HG03039 (cell line): Measurements from ENCODE around the gene PGLYRP1.

Source experiments
- ATAC-seq: cut with Tn5 transposase; IDR thresholded peaks from one replicate; pipeline ENCODE4 v1.9.1; 2021; ENCODE audit warnings: mild to moderate bottlenecking, moderate library complexity; ENCODE audit not compliant: unreplicated experiment

PGLYRP1 gene

DNA sequence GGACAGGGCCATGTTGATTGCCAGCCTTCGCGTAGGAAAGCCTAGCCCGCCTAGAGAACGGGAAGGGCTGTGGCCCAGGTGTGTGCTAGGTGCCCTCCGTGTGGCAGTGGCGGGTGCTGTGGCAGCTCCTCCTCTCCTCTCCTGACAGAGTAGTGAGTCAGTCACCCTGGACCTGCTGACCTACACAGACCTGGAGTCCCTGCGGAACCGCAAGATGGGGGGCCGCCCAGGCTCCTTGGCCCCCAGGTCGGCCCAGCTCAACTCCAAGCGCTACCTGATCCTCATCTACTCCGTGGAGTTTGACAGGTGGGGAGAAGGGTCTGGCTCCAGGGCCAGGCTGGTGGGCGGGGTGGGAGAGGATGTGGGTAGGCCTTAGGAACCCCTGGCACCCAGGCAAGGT lies 16.4 kb downstream of the PGLYRP1 start:
- ATAC-seq, result no peak

DNA sequence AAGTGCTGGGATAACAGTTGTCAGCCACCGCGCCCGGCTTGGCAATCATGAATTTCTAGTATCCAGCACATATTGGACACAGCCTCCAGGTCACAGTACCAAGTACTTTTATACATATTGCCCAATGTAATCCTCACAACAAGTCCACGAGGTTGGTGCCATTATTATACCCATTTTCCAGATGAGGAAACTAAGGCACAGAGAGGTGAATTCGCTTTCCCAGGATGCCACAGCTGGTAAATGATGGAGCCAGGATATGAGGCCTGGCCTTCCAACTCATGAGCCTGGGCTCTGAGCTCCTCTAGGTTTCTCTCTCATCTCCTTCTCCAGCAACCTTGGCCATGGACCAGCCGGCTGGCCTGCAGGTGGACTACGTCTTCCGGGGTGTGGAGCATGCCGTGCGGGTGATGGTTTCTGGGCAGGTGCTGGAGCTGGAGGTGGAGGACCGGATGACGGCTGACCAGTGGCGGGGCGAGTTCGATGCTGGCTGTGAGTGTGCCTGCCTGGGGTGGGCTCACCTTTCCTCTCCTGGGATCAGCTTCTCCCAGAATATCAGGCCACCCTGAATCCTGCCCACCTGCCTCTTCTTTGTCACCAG lies 20.1 kb downstream of the PGLYRP1 start:
- no peak for ATAC-seq

DNA sequence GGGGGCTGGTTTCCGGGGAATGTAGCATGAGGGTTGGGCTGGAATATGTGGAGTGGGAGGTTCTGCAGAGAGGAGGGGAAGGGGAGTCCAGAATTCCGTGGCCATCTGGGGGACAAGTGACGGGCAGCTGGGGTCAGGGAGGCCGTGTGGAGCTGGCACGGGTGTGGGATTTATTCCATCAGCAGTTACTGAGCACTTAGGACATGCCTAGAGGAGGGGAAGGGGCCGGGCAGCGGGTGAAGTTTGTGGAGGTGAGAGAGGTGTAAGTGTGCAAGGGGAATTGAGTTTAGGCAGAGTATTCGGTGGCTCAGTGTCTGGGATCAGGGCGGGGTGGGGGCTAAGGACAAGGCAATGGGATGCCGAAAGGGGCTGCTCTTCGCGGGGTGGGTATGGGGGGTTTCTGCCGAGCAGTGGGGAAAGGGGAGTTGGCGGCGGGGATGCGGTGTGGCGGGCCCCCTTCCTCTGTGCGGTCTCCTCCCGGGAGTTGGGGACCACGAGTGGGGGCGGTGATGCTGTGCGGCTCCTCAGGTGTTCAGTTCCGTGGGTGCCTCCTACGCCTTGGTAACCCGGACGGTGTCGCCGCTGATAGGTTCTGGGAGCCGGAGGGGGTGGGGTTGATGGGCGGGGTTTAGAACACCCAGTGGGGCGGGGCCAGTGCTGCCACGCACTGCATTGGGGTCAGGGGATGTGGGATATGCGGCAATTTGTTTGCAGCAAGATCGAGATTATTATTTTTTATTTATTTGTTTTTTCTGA lies 22.2 kb downstream of the PGLYRP1 start:
- ATAC-seq, result no peak

DNA sequence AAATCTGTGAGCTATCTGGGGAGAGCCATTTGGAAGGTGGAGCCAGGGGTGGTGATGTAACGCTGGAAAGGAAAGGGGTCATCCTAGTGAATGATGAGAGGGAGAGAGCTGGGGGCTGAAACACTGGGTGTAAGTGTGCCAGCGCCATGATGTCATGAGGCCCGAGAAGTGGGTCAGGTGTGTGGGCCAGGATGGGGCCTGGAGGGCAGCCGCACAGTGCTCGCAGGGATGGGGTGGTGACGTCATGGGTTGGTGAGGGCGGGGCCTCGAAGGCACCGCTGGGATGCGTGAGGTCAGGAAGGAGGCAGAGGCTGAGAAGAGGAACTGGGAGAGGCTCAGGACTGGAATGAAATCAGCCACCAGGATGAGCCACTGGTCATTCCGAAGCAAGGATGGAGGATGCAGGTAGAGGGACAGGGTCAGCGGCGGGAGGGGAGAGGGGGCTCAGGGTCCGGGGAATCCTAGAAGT lies 23.2 kb downstream of the PGLYRP1 start:
- ATAC-seq, result no peak

DNA sequence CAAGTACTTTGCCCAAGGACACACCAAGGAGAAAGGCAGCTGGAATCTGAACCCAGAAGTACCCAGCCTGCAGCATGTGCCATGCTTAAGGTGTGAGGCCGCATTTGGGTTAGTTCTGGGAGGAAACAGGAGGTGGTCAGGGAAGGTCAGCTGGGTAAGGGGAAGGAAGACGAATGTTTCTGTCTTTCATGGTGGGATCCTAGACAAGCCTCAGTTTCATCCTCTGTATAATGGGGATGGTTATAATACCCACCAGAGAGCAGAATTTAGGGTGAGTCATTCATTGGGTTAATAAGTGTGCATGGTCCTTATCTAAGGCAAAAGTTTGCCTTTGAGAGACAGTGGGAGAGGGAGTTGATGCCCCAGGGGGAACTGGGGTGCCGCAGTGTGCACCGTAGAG lies 24.0 kb downstream of the PGLYRP1 start:
- ATAC-seq, result no peak

DNA sequence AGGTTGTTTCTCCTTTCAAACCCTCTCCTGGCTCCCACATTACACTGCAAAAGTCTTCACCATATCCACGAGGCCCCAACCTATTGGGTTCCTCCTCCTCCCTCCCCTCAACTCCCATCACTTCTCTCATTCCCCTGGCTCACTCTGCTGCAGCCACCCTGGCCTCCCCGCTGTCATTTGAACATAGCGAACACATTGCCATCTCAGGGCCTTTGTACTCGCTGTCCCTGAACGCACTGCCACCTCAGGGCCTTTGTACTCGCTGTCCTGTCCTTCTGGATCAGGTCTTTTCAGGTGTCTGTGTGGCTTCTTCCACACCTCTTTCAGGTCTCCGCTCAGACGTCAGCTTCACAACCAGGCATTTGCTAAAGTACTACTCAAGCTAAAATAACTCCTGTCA lies 25.9 kb downstream of the PGLYRP1 start:
- no peak for ATAC-seq

GRCh38 chr19:45995715-45996385 lies 27.0 kb downstream of the PGLYRP1 start:
- ATAC-seq, result no peak

GRCh38 chr19:45994998-45995714 lies 27.7 kb downstream of the PGLYRP1 start, which contains the start of gene CCDC61:
Gene CCDC61 (plus strand): TSS chr19:45995467. CDS start chr19:46003019, 7,552 bp downstream.
- ATAC-seq, result peak; percentile 97

GRCh38 chr19:45994456-45994997 lies 28.3 kb downstream of the PGLYRP1 start:
- no peak for ATAC-seq

DNA sequence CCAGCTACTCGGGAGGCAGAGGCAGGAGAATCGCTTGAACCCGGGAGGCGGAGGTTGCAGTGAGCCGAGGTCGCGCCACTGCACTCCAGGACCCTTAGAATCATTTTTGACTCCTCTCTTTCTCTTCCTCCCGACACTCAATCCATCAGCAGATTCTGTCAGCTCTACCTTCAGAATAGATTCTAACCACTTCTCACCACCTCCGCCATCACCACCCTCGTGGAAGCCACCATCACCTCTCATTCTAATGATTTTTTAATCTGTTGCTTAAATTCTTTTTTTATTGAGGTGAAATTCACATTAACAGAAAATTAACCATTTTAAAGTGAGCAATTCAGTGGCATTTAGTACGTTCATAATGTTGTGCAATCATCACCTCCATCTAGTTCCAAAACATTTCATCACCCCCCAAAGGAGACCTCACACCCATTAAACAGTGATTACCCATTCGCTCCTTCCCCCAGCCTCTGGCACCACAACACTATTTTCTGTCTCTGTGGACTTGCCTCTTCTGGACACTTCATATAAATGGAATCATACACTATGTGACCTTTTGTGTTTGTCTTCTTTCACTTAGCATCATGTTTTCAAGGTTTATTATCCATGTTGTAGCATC lies 32.6 kb downstream of the PGLYRP1 start:
- no peak for ATAC-seq

GRCh38 chr19:45985321-45985720 lies 37.5 kb downstream of the PGLYRP1 start:
- ATAC-seq, result no peak

DNA sequence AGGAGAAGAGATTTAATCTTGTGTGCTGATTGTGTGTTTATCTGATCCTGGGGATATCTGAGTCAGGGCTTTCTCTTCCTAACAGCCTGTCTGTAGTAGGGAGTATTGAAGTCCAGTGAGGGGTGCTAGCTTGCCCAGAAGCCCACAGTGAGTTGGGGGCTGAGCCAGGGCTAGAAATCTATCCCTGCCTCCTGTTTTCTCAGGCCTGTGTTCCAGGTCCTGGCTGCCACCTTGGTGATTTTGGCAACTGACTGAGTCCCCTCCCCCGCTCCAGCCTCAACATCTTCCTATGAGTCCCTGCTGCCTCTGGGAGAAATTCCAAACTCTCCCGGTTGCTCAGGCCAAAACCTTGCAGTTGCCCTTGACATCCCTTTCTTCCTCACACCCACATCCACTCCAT lies 41.5 kb downstream of the PGLYRP1 start:
- ATAC-seq, result no peak

DNA sequence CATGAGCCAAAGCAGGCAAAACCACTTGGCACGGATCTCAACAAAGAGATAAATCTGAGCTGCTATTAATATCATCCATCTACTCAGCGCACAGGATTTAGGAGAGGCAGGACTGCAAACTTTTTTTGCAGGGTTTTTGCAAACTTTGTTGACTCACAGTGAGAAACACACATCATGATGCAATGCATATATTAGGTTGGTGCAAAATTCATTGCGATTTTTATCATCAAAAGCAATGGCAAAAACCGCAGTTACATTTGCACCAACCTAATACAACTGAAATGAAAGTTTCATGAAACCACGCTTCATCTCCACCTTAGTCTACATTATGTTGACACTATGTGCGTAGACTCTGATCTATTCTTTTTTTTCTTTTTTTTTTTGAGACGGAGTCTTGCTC lies 44.7 kb downstream of the PGLYRP1 start:
- no peak for ATAC-seq

DNA sequence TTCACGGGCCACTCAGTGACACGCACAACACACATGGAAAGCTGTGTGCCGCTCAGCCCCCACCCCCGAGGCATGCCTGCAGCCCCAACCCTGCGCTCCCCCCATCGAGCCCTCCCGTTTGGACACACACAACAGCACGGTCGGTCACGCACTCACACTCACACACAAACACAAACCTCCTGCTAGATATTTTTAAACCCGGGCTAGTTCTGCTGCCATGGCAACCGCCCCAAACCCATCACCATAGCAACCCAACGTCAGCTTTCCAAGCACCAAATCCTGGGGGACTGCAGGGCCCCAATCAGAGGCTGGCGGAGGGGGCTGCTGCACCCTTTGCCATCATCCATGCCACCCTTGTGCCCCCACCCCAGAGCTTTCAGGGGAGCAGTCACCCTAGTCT lies 46.7 kb downstream of the PGLYRP1 start:
- no peak for ATAC-seq

DNA sequence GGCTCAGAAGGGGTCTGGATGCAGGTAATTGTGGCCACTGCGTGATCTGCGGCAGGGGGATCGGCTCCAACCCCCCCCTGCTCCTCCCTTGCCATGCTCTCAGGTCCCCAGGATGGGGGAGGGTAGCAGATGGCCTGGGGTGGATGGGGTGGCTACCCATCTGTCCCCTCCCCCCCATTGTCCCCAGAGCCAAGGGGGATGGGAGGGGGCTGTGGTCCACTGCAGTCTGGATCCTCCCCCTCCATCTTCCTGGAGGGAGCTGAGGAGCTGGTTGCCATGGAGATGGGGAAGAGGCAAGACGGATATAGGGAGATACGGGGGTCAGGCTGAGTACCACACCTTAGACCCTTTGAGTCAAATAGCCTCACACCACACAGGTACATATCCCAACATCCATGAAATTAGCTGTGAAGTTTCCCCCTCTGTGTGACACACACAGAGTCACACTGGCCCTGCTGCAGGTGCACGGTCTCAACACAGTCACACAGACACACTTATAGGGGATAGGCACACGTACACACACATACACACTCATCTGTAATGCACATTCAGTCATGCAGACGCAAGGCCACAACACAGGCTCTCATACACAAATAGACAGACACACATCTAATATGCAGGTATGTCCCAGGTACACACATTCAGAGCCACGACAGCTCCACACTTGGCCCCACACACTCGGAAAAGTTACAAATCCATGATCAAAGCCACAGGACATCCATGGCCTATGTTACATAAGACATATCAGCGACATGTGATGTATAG lies 47.4 kb downstream of the PGLYRP1 start:
- ATAC-seq, result no peak

GRCh38 chr19:45973553-45974338 lies 49.1 kb downstream of the PGLYRP1 start, which contains the start of gene NOVA2:
Gene NOVA2 (minus strand): TSS chr19:45973865. CDS start chr19:45973351, 514 bp downstream.
- ATAC-seq, result no peak

DNA sequence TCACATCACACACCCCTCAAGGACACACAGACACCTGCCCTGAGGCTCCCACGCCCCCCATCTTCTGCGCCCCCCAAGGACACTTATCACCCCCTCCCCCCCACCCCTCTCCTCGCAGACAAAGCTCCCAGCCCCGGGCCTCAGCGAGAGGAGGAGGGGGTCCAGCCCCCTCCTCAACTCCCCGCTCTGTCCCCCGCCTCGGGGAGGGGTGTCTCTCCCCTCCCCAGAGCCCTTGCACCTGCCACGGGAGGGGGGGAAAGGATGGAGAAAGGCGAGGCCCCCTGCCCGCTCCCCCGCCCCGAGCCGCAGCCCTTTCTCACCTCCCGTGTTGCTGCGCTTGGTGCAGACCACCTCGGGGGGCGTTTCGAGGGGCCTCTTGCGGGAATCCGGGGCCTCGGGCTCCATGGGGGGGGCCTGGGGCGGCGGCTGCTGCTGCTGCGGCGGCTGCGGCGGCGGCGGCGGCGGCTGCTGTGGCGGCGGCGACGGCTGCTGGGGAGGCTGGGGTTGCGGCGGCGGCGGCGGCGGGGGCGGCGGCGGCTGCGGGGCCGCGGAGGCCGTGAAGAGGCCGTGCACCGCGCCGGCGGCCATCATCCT lies 49.8 kb downstream of the PGLYRP1 start:
- ATAC-seq, result no peak

- ATAC-seq, result no peak
Observed at GRCh38 chr19:45972081-45972946, 50.5 kb downstream of the PGLYRP1 start.
